Measurements from ENCODE around the gene SPRTN.

The SPRTN gene, protein sequence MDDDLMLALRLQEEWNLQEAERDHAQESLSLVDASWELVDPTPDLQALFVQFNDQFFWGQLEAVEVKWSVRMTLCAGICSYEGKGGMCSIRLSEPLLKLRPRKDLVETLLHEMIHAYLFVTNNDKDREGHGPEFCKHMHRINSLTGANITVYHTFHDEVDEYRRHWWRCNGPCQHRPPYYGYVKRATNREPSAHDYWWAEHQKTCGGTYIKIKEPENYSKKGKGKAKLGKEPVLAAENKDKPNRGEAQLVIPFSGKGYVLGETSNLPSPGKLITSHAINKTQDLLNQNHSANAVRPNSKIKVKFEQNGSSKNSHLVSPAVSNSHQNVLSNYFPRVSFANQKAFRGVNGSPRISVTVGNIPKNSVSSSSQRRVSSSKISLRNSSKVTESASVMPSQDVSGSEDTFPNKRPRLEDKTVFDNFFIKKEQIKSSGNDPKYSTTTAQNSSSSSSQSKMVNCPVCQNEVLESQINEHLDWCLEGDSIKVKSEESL

GRCh38 chr1:231338270-231339128 lies at the start of gene SPRTN:
Gene SPRTN (plus strand): TSS chr1:231338293. CDS start chr1:231338384, 91 bp downstream.
- no peak for DNase-seq

GRCh38 chr1:231295938-231296337 lies 42.2 kb upstream of the SPRTN start:
- DNase-seq: no peak

- DNase-seq: no peak
These were observed 36.1 kb upstream of the SPRTN start for GRCh38 chr1:231301990-231302389.

DNA sequence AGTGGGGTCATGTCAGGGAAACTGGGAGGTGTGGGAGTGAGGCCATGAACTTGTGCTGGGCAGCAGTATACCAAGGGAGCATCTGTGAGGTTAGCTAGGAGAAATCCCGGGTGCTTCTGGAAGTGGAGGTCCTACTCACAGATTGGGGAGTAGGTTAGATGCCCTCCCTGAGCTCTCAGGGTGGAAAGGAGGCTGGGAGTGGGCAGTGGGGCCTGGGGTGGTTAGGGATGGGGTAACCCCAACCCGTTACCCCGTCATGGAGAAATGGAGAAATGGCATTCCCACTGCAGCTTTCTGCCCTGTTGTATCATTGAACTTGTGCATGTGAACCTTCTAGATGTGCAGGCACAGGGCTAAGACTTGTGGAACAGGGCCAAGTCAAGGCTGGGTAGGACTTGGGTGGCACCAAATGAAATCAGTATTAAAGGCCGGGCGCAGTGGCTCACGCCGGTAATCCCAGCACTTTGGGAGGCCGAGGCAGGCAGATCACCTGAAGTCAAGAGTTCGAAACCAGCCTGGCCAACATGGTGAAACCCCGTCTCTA lies 27.6 kb upstream of the SPRTN start:
- DNase-seq: no peak

DNA sequence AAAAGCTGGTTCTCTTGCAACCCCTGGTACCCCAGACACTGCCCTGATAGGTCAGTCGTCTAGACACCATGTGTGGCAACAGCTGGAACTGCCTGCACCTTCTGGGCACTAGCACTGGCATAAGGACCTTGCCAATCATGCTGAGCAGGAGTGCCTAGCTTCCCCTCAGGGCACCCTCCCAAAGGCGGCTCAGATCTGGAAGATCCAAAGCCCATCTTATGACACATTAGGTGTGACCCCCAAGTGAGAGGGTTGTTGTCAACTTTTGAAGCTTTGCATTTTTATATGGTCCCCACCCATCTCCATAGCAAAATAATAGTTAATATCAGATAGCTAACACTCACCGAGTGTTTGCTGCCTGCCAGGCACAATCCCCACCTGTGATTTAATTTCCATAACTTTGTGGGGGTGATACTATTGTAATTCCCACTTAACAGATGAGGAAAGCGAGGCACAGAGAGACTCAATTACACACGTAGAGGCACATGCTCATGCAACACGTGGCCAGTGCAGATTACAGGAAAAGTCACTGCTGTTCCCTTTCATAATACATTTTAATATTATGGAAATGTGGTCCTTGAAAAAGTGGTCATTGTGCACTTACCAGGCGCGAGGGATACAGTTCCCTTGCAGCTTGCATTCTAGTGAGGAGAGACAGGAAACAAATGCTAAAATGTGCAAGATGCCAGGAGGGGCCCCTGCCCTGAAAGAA lies 26.2 kb upstream of the SPRTN start:
- DNase-seq: no peak

DNA sequence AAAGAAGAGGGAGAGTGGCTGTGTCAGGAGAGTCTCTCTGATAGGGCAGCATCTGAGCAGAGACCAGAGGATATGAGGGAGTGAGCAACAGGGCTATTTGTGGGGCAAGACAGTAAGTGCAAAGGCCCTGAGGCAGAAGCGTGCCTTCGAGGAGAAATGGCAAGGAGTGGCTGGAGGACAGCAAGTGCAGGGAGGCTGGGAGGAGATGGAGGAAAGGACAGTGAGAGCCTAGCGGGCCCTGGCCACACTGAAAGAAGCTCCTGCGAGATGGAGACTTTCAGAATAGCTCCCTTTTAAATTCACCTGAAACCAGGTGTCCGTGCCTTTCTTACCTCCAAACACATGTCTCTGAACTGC lies 25.7 kb upstream of the SPRTN start:
- no peak for DNase-seq

- DNase-seq: no peak
These were observed 24.4 kb upstream of the SPRTN start for GRCh38 chr1:231313661-231314060.

- DNase-seq: peak; percentile 27 to 37
These were observed 22.2 kb upstream of the SPRTN start for GRCh38 chr1:231315887-231316286.

DNA sequence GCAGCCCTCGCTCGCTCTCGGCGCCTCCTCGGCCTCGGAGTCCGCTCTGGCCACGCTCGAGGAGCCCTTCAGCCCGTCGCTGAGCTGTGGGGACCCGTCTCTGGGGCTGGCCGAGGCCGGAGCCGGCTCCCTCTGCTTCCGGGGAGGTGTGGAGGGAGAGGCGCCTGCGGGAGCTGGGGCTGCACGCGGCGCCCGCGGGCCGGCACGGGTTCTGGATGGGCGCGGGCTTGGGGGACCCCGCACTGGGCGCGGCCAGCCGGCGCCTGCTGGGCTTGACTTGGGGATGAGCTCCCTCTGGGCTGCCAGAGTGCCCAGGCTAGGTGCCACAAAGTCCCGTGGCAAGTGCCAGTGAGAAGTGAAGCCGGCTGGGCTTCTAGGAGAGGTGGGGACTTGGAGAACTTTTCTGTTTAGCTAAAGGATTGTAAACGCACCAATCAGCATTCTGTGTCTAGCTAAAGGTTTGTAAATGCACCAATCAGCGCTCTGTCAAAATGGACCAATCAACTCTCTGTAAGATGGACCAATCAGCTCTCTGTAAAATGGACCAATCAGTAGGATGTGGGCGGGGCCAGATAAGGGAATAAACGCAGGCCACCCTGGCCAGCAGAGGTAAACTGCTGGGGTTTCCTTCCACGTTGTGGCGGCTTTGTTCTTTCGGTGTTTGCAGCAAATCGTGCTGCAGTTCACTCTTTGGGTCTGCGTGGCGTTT lies 20.6 kb upstream of the SPRTN start:
- DNase-seq: no peak

DNA sequence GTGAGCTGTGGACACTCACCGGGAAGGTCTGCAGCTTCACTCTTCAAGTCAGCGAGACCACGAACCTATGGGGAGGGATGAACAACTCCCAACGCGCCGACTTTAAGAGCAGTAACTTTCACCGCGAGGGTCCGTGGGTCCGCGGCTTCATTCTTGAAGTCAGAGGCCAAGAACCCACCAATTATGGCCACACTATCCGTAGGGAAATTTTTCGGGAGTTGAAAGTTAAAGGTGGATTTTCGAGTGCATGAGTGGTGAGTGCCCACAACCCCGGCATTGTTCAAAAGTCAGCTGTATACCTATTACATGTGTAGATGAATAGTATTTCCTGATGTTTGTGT lies 20.1 kb upstream of the SPRTN start:
- no peak for DNase-seq

- no peak for DNase-seq
These were observed 19.5 kb upstream of the SPRTN start for GRCh38 chr1:231318568-231318967.

GRCh38 chr1:231319080-231319479 lies 19.0 kb upstream of the SPRTN start:
- DNase-seq: no peak

GRCh38 chr1:231322880-231323530 lies 15.1 kb upstream of the SPRTN start:
- no peak for DNase-seq

DNA sequence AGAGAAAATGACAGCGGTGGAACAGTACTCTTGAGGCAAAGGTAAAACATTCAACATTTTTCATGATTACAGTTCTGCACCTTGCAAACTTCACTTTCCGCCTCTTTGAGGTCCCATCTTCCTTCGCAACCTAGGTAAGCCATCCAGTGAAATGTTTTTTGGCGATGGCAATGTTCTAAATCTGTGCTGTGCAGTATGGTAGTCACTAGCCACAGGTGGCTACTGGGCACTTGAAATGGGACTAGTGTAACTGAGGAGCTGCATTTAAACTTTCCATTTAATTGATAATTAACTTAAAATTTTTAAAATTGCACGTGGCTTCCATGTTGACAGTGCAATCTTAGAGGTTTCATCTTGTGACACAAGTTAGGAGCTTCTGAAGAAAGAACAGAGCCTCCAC lies 13.4 kb upstream of the SPRTN start:
- no peak for DNase-seq

- no peak for DNase-seq
These were observed 11.8 kb upstream of the SPRTN start for GRCh38 chr1:231326248-231326647.

- DNase-seq: no peak
These were observed 10.5 kb upstream of the SPRTN start for GRCh38 chr1:231327617-231328016.

GRCh38 chr1:231329483-231329882 lies 8.6 kb upstream of the SPRTN start:
- no peak for DNase-seq

DNA sequence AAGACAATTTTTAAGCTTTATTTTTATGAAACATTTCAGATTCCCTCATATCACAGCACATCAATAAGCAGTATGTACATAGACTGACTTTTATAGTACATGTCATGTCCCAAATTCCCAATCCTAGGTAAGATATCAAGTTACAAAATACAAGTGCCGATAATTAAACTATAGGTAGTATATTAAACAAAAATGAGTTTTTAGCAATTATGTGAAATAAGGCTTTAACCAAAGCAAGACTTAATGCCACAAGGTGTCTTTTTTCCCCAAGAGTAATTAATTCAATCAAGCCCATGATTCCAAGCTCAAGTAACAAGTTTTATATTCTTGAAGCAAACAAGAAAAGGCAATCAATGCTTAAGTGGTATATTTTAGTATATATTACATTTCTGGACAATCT lies 5.3 kb upstream of the SPRTN start:
- DNase-seq: no peak

GRCh38 chr1:231334079-231334666 lies 3.9 kb upstream of the SPRTN start:
- no peak for DNase-seq

GRCh38 chr1:231334952-231335351 lies 3.1 kb upstream of the SPRTN start:
- no peak for DNase-seq
